GM19452 (cell line): ENCODE data around the gene LUC7L.
"Not testable (repeated sequence)": the region's sequence is repeated elsewhere in the genome, so short reads cannot be mapped to it uniquely, and the experiment has no call there.

Experiments
- ATAC-seq: cut with Tn5 transposase; IDR thresholded peaks from one replicate; pipeline ENCODE4 v1.9.1; 2021; ENCODE audit not compliant: unreplicated experiment

Gene LUC7L

DNA sequence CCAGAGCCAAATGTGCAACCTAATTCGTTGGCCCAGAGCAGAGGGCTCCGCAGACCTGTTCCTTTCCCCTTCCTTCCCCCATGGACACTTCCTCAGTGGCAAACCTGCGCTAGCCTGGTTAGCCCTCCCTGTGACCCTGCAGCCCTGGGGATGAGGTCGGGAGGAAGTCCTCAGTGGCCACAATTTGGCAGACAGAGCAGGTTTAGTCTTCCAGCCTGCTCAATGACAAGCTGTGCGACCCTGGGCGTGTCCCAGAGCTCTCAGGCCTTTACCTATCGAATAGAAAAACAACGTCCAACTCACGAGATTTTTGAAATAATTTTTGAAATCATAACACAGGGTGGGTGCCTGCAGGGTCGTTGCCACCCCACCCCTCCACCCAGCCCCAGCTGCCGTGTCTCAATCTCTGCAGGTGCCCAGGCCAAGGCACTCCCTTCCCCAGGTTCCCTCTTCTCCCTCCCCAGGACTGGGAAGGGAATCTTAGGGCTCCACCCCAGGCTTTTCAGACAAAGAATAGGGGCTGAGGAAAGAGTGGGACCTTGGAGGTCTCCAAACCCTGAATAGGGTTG is 62.0 kb downstream of the LUC7L start:
- no peak for ATAC-seq

DNA sequence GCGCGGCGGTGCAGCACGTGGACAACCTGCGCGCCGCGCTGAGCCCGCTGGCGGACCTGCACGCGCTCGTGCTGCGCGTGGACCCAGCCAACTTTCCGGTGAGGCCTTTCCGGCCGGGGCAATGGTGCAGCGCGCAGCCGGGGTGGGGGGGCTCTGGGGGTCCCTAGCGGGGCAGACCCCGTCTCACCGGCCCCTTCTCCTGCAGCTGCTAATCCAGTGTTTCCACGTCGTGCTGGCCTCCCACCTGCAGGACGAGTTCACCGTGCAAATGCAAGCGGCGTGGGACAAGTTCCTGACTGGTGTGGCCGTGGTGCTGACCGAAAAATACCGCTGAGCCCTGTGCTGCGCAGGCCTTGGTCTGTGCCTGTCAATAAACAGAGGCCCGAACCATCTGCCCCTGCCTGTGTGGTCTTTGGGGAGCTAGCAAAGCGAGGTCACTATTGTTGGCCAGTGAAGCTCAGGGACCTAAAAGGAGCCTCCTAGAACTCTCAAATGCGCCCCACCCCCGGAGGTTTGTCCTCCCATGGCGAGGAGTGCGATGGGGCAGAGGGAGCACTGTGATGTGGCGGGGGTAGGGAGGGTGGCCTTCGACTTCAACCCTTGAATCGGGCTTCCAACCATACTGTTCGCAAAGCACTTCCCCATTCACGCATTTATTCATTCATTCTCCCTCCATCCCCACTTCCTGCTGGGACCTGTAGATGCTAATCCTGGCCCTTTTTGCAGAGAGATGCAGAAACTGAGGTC is 62.7 kb downstream of the LUC7L start:
- no peak for ATAC-seq

DNA sequence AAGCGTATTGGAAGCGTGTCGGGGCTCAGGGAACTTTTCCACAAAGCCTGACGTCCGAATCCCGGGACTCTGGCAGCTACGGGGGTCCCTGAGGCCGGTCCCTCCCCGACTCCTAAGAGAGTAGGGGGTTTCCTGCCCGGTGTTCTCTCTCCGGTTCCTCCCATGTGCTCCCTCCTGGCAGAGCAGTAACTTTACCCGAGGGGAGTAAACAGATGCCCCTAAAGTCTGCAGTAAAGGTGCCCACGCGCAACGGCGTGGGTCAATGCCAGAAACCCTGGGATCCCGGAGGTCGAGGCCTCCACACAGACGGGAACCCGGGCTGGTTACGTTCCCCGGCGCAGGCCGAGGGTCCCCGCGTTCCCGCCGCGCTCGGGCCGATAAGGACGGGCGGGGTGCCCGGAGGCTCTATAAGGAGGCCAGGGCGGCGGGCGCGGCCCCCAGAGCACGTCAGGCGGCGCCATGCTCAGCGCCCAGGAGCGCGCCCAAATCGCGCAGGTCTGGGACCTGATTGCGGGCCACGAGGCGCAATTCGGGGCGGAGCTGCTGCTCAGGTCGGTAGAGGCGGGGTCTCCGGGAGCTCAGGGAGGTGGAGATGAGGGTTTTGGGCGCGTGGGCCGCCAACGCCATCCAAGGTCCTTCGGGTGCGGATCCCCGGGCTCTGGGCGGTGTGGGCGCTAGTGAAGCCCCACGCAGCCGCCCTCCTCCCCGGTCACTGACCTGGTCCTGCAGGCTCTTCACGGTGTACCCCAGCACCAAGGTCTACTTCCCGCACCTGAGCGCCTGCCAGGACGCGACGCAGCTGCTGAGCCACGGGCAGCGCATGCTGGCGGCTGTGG is 63.5 kb downstream of the LUC7L start, which contains the start of gene HBM:
Gene HBM (plus strand): TSS at position 440 of the 836 bp plus-strand sequence. CDS start 20 bp downstream, at position 460.
- ATAC-seq = no peak

DNA sequence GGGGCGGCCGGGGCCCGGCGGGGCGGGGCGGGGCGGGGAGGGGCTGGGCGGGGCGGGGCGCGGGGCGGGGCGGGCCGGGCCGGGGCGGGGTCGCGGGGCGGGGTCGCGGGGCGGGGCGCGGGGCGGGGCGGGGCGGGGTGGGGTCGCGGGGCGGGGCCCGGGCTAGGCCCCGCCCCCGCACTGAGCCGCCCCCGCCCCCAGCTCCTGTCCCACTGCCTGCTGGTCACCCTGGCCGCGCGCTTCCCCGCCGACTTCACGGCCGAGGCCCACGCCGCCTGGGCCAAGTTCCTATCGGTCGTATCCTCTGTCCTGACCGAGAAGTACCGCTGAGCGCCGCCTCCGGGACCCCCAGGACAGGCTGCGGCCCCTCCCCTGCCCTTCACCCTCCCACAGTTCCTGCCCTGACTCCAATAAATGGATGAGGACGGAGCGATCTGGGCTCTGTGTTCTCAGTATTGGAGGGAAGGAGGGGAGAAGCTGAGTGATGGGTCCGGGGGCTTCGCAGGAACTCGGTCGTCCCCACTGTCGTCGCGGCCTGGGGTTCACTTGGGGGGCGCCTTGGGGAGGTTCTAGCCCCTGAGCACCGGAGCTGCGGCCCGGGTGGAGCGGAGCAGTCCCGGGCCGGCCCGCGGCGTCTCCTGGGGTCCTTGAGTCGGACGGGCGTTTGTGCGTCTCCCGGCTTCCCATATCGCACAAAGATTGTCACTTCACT is 64.3 kb downstream of the LUC7L start:
- no peak for ATAC-seq

DNA sequence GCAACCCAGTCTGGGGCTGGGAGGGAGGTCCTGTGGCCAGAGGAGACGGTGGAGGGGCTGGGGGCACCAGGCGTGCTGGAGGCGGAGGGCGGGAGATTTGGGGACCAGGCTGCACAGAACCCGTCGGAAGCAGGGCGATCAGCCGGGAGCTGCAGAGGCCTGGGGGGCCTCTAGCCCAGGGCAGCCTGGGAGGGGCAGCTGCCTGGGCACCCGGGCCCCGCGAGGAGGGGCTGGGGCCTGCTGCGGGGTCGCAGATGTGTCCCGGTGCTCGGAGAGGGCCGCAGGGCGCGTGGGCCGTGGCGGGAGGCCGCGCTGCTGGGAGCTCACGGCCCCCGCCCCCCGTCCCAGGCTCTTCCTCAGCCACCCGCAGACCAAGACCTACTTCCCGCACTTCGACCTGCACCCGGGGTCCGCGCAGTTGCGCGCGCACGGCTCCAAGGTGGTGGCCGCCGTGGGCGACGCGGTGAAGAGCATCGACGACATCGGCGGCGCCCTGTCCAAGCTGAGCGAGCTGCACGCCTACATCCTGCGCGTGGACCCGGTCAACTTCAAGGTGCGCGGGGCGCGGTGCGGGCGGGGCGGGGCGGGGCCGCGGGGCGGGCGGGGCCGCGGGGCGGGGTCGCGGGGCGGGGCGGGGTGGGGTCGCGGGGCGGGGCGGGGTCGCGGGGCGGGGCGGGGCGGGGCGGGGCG is 65.0 kb downstream of the LUC7L start:
- ATAC-seq = not testable (repeated sequence)

DNA sequence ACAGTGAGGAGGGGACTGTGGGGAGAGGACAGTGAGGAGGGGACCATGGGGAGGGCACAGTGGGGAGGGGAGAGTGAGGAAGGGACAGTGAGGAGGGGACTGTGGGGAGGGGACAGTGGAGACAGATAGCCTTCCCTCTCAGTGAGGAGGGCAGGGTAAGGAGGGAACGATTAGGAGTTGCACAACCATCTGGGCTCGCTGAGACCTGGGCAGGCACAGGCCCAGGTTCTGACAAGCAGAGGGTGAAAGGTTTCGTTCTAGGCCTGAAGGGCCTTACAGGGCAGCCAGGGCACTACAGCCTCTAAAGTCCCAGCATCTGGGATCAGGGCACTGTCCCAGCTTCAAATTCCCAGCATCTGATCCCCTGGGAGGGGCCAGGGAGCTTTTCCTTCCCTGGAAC is 65.6 kb downstream of the LUC7L start:
- ATAC-seq = not testable (repeated sequence)

DNA sequence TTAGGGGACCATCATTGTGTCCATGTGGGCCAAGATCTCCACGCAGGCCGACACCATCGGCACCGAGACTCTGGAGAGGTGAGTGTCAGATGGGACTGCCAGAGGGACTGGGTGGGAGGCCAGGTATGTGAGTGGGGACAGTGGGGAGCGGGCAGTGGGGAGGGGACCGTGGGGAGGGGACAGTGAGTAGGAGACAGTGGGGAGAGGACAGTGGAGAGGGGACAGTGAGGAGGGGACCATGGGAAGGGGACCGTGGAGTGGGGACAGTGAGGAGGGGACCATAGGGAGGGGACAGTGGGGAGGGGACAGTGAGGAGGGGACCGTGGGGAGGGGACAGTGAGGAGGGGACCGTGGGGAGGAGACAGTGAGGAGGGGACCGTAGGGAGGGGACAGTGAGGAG is 66.1 kb downstream of the LUC7L start:
- ATAC-seq = not testable (repeated sequence)

DNA sequence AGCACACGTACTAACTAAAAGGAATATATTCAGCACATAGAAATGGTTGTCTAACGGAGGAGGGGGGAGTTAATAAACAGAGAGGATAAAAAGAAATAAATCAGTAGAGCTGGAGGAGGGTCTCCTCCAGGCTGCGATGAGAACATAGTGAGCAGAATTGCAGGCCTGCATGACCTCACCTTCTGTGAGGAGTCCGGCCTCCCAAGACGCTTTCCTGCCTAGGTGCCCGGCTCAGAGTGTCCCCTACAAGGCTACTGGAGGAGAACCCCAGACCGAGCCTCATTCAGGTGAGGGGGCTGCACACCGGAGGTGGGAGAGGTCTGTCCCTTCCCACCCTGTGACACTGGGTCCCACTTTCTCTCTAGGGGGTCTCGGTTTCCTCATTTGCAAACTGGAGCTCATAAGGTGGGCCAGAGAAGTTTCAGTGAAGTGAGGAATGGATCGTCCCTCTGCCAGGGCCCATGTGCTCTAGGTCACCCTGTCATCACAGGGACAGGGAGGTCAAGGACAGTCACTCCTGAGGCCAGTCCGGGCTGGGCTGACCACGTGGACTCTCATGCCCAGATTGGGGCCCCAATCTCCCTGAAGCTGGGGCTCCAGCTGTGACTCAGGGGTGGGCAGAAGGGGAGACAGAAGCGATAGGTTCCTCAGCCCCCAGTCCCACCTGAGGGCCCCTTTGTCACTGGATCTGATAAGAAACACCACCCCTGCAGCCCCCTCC is 66.8 kb downstream of the LUC7L start:
- no peak for ATAC-seq

DNA sequence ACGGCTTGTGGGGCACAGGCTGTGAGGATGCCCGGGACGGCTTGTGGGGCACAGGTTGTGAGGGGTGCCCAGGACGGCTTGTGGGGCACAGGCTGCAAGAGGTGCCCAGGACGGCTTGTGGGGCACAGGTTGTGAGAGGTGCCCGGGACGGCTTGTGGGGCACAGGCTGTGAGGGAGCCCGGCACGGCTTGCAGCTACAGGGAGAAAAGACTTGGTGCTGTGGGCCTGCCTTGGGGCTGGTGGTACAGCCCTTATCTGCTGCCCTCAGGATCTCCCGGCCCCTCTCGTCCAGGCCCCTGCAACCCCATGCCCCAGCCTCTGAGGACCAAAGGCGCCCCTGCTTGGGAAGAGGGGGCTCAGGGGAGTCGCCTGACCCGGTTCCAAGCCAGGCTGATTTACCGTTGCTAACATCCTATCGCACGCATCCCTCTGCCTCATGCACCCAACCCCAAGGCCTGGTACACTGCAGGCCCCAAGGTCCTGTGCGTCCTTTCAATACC is 68.5 kb downstream of the LUC7L start:
- no peak for ATAC-seq

DNA sequence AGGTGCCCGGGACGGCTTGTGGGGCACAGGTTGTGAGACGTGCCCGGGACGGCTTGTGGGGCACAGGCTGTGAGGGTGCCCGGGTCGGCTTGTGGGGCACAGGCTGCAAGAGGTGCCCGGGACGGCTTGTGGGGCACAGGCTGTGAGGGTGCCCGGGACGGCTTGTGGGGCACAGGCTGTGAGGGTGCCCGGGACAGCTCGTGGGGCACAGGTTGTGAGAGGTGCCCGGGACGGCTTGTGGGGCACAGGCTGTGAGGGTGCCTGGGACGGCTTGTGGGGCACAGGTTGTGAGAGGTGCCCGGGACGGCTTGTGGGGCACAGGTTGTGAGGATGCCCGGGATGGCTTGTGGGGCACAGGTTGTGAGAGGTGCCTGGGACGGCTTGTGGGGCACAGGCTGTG is 69.0 kb downstream of the LUC7L start:
- ATAC-seq = not testable (repeated sequence)

DNA sequence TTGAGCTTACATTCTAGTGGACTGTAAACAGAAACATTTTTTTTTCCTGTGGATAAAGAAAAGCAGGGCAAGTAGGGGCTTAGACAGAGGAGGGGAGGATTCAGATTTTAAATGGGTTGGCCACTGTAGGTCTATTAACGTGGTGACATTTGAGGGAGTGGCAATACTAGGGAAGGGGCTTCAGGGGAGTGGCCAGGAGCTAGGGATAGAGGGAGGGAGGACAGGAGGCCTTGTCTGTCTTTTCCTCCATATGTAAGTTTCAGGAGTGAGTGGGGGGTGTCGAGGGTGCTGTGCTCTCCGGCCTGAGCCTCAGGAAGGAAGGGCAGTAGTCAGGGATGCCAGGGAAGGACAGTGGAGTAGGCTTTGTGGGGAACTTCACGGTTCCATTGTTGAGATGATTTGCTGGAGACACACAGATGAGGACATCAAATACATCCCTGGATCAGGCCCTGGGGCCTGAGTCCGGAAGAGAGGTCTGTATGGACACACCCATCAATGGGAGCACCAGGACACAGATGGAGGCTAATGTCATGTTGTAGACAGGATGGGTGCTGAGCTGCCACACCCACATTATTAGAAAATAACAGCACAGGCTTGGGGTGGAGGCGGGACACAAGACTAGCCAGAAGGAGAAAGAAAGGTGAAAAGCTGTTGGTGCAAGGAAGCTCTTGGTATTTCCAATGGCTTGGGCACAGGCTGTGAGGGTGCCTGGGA is 70.0 kb downstream of the LUC7L start:
- ATAC-seq = no peak

DNA sequence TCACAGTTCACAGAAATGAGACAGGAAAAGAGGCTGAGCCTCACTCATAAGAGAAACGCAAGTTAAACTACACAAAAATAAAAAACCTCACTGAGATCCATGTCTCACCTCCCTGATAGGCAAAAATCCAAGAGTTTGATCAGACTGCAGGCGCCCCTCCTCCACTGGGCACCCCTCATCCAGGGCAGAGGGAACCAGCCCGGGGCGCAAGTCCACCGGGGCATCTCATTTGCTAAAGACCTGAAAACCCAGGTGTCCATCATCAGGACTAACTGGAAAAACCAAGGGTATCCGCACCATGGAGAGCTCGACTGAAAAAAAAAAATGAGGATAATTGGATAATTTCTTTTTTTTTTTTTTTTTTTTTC is 74.2 kb downstream of the LUC7L start:
- no peak for ATAC-seq

DNA sequence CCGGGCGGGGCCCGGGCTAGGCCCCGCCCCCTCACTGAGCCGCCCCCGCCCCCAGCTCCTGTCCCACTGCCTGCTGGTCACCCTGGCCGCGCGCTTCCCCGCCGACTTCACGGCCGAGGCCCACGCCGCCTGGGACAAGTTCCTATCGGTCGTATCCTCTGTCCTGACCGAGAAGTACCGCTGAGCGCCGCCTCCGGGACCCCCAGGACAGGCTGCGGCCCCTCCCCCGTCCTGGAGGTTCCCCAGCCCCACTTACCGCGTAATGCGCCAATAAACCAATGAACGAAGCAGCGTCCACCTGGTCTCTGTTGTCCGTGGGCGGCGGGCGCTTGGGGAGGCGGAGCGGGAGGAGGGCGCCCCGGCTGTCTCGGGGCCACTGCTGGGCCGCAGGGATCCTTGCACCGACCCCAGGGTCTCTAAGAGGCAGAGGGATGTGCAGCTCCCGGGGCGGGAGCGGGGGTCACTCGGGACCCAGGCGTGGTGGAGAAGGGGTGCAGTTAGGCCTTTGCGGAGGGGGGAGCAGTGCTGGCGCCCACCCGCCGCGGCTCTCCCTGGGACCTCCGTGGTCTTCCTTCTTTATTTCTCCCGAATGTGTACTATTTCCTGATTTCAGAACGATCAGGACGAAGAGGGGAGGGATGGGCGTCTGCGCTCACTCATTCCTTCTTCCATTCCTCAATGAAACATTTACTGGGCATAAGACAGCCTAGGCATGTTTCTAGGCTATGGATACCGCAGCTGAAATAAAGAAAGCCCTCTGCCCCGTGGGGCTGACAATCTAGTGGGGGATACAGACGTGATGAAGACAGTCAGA is 74.8 kb downstream of the LUC7L start:
- ATAC-seq = no peak

DNA sequence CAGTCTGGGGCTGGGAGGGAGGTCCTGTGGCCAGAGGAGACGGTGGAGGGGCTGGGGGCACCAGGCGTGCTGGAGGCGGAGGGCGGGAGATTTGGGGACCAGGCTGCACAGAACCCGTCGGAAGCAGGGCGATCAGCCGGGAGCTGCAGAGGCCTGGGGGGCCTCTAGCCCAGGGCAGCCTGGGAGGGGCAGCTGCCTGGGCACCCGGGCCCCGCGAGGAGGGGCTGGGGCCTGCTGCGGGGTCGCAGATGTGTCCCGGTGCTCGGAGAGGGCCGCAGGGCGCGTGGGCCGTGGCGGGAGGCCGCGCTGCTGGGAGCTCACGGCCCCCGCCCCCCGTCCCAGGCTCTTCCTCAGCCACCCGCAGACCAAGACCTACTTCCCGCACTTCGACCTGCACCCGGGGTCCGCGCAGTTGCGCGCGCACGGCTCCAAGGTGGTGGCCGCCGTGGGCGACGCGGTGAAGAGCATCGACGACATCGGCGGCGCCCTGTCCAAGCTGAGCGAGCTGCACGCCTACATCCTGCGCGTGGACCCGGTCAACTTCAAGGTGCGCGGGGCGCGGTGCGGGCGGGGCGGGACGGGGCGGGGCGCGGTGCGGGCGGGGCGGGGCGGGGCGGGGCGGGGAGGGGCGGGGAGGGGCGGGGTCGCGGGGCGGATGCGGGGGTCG is 75.6 kb downstream of the LUC7L start:
- ATAC-seq = not testable (repeated sequence)

DNA sequence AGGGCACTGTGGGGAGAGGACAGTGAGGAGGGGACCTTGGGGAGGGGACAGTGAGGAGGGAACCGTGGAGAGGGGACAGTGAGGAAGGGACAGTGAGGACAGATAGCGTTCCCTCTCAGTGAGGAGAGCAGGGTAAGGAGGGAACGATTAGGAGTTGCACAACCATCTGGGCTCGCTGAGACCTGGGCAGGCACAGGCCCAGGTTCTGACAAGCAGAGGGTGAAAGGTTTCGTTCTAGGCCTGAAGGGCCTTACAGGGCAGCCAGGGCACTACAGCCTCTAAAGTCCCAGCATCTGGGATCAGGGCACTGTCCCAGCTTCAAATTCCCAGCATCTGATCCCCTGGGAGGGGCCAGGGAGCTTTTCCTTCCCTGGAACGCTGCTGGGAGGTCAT is 76.1 kb downstream of the LUC7L start:
- ATAC-seq = not testable (repeated sequence)

DNA sequence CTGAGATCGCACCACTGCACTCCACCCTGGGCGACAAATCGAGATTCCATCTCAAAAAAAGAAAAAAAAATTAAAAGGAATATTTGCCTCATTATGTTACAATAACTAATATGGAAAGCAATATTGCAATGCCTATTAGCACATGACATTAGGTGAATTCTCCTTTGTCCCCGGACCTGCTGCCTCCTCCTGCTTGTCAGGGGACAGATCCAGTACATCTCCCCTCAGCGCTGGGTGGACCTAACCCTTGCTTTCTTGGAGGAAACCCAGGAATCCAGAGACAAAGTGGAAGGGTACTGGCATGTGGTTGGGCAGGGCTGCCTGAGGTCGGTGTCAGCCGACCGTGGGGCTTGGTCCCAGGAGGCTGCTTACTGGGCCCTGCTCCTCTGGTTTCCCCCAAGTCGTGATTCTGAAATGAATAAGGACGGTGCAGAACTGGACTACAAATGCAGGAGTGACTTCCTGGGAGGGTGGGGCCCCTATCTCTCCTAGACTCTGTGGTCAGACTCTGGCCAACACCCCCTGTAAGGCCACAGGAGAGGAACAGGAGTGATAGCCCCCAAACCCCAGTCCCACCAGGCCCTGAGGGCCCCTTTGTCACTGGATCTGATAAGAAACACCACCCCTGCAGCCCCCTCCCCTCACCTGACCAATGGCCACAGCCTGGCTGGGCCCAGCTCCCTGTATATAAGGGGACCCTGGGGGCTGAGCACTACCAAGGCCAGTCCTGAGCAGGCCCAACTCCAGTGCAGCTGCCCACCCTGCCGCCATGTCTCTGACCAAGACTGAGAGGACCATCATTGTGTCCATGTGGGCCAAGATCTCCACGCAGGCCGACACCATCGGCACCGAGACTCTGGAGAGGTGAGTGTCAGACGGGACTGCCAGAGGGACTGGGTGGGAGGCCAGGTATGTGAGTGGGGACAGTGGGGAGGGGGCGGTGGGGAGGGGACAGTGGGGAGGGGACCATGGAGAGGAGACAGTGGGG is 76.8 kb downstream of the LUC7L start, which contains the start of gene HBZ:
Gene HBZ (plus strand): TSS at position 504 of the 988 bp plus-strand sequence. CDS start 266 bp downstream, at position 770.
- no peak for ATAC-seq
